ENCODE measurements around the gene CDCA5.

The CDCA5 gene

GRCh38 chr11:65083834-65084597 lies at the start of gene CDCA5, which contains the start of gene ZFPL1:
TSS of gene CDCA5 (minus strand) at chr11:65084040. CDS start at chr11:65083978, 62 bp downstream.
TSS of gene ZFPL1 (plus strand) at chr11:65084222. CDS start at chr11:65084699, 477 bp downstream.
- DNase-seq: peak; percentile 96

GRCh38 chr11:65132988-65133700 lies 49.3 kb upstream of the CDCA5 start:
- peak; percentile 61 for DNase-seq

DNA sequence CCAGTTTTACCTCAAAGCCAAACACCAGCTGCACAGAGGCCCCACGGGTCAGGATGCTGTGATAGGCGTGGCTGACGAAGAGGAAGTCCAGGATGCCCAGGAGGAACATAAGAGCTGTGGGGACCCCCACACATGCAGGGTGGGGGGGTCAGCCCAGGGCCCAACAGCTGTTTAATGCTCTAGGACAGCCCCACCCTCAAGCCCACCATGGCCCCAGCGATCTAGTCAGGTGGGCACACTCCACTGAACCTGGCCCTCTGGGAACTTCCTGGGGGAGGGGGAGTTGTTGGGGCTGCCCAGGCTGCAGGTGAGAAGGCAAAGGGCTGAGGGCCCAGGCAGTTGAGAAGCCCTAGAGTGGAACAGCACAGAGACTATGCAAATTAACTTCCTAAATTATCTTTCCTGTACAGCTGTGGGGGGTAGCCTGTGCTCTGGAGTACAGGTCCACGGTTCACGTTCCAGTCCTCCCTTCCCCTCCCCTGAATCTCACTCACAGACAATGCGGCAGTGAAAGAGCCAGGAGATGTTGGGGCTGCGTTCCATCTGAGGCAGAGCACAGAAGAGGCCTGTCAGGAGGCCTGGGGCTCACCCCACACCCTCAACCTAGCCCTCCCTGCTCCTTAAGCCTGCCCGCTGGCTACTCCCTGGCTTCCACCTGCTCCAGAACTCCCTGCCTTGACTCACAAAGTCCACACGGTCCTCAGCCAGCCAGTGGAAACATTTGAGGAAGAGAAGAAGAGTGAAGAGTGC lies 48.6 kb upstream of the CDCA5 start:
- DNase-seq: no peak

DNA sequence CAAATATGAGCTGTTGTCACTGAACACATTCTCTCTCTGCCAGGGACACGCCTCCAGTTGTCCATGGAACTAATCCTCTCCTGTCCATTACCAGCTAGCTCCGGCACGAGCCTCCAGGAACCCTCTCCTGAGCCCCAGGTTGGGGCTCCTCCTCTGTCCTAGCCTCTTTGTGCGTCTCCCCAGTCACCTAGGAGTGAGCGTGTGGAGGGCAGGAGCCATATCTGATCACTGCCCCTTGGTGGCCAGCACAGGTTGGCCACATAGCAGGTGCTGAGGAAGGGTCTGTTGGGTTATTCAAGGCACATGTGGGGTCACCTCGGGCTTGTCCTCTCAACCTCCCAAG lies 48.0 kb upstream of the CDCA5 start:
- DNase-seq: no peak

DNA sequence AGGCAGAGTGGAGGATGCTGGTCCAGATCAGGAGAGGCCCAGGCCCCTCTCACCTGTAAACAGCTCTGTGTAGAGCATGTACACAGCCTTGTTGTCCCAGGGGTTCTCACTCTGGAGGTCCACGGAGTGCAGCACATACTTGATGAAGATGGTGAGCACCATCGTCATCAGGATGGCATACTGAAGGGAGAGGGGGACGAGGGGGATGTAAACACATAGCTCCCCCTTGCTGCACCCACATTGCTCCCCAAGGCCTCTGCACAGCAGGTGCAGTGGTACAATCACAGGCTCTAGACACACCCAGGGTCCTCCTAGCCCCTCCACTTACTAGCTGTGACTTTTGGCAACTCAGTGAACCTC lies 47.6 kb upstream of the CDCA5 start:
- DNase-seq: no peak

GRCh38 chr11:65130631-65131416 lies 47.0 kb upstream of the CDCA5 start:
- DNase-seq: no peak

DNA sequence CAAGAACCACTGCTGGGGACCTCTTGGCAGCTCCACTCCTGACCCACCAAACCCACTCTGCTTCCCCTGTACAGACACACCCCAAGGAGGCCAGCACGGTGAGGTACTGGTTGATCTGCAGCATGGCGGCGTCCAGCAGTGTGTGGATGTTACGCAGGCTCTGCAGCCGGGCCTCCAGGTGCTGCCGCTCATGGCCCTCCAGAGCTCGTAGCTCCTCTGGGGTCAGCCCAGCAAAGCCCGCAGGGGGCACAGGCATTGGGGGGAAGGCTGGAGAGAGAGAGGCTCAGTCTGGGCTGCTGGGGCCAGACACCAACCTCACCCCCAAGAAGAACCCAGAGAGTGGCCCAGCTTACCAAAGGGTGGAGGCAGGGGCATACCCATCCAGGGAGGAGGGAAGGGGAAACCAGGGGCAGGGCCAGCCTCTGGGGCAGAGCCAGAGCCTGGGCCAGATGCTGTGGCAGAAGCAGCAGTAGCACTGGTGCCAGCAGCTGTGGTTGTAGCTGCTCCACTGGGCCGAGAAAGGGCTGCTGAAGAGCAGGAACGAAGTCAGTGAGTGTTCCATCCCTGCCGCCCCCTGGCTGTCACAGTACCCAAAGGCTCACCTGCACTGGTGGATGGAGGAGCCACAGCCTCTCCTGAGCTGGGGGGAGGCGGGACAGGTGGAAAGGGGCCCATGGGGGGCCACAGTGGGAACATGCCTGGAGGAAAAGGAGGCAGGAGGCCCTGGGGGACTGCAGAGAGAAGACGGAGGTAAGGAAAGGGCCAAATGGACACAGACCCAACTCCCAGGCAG lies 46.0 kb upstream of the CDCA5 start:
- DNase-seq: no peak

- no peak for DNase-seq
These were observed 44.6 kb upstream of the CDCA5 start for GRCh38 chr11:65128182-65129145.

DNA sequence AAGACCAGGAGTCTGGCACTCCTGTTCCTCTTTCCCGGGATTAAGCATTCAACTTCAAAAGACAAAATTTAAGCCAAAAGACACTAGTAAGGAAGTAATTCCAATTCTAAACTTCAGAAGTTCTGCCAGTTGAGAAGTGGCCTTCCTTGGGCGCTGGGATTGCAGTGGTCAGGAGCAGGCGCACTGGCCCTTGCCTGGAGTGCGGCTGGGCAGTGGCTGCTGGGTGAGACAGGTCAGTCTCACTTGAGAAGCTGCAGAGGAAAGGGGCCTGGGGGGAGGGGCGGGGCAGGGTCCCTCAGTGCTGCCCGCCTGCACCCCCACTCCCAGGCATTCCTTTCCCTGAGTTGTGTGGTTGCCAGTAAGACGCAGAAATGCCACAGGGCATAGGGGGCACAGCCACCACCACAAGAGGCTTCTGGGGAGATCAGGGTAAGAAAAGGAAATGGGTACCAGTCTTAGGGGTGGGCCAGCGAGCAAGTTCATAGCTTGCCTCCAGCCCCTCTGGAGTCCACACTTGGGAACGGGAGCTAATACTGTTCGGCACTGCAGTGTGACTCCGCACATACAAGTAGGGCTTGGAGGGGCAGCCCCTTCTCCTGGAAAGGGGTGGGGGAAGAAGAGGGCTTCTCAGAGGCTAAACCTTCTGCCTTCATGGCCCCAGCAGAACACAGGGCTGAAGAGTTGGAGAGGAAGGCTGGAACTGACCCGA lies 43.8 kb upstream of the CDCA5 start:
- DNase-seq: no peak

- no peak for DNase-seq
These were observed 42.9 kb upstream of the CDCA5 start for GRCh38 chr11:65126624-65127274.

- DNase-seq: no peak
These were observed 41.6 kb upstream of the CDCA5 start for GRCh38 chr11:65125197-65126056.

DNA sequence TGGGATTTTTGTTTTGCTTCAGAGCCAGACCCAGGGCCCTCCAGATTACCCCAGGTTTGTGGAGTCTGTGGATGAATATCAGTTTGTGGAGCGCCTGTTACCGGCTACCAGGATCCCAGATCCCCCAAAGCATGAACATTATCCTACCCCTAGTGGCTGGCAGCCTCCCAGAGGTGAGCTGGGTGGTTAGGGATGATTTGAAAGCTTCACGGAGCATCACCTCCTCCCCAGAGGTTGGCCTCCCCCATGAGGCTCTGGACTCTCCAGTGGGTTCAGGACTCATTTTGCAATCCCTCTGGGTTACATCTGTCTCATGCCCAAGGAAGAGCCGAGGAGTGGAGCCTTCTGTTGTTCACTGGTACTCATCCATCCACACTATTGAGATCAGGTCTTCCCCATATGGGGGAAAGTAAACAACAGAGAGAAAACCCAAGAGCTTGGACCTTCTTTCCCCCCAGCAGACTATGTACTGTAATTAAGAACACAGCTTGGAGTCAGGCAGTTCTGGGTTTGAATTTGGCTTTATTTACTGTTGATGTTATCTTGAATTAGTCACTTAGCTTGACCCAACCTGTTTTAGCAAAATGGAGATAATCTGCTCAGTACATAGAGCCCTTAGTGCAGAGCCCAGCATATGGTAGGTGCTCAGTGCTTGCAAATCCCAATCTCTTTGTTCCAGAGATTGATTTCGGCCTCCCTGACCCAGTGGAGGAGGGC lies 40.8 kb upstream of the CDCA5 start:
- DNase-seq: no peak

DNA sequence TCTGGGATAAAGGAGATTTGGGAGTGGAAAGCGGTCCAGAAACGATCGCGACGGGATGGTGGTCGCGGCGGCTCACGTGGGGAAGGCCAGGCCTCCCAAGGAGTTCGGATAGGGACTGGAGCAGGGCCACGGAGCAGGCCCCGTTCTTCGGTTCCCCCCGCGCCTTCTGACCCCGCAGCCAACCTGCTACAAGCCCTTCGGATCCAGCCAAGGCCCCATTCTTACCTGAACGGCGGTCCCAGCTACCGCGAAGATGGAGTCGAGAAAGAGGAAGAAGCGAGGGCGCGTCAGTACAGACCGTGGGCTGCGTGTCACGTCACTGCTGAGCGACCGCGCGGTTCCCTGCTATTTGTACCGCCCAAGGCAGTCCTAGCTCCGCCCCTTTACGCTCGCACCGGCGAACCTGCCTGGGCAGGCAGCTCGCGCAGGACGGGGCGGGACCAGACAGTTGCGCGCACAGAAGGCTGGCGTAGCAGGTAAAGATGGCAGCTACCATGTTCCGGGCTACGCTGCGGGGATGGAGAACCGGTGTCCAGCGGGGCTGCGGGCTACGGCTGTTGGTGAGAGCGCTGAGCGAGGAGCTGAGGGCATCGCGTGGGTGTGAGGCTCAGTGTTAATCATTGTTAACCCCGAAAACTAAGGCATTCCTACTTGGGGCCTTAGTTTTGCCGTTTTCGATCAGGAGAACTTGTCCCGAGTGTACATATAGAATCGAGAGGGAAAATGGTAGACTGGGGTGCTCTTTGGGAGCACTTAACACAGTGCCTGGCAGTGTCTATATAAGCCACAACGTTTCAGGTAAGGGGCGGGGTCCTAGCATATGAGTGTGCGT lies 38.2 kb upstream of the CDCA5 start, which contains the start of the genes FAU and MRPL49:
FAU (minus strand) TSS at position 270 of the 832 bp plus-strand sequence. CDS start 321 bp downstream, outside the sequence.
MRPL49 (plus strand) TSS at position 457 of the 832 bp plus-strand sequence; CDS start at position 483, 26 bp downstream.
- DNase-seq: peak; percentile 99

DNA sequence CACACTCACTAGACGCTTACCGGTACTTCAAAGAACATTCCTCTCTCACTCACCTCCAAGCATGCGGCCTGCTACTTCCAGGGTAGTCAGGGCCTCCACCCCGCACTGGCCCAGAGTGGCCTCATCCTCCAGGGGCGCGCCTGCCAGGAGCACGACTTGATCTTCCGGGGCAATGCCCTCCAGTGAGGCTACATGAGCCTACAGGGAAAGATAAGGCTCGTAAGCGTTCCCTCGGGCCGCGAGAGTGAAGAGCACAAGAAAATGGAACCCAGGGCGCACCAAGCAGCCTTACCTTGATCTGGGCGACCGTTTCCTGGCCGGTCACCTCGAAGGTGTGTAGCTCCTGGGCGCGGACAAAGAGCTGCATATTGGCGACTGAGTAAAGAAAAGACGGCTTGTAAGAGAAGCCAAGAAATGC lies 37.6 kb upstream of the CDCA5 start:
- no peak for DNase-seq

- no peak for DNase-seq
These were observed 37.0 kb upstream of the CDCA5 start for GRCh38 chr11:65120831-65121230.

- no peak for DNase-seq
These were observed 35.8 kb upstream of the CDCA5 start for GRCh38 chr11:65119670-65119995.
